Progenitor cell of endocrine pancreas (in vitro differentiated cells): Measurements from ENCODE around the gene IFT80. TPM values are rescaled to one million over a fixed set of nuclear protein-coding genes. Genes with fewer than 3 reads are reported as not detected.
"Not testable (repeated sequence)": the region's sequence is repeated elsewhere in the genome, so short reads cannot be mapped to it uniquely, and the experiment has no call there.

Source experiments
- DNase-seq: peaks from one replicate; pipeline ENCODE4 v3.0.0; 2021; ENCODE audit warnings: low spot score; ENCODE audit not compliant: unreplicated experiment
- H3K27ac Mint-ChIP-seq: 2 replicates; pipeline ENCODE4 v1.8.0; 2021; ENCODE audit warnings: mild to moderate bottlenecking, moderate library complexity, mixed read lengths
- H3K27me3 Mint-ChIP-seq: 2 replicates; pipeline ENCODE4 v1.8.0; 2021; ENCODE audit warnings: mixed read lengths
- H3K36me3 Mint-ChIP-seq: 2 replicates; pipeline ENCODE4 v1.8.0; 2022; ENCODE audit warnings: mixed read lengths; ENCODE audit not compliant: insufficient read depth
- H3K4me1 Mint-ChIP-seq: 2 replicates; pipeline ENCODE4 v1.8.0; 2021; ENCODE audit warnings: low read depth, mixed read lengths
- H3K4me3 Mint-ChIP-seq: 2 replicates; pipeline ENCODE4 v1.8.0; 2021; ENCODE audit warnings: low read depth, mild to moderate bottlenecking, moderate library complexity, mixed read lengths
- H3K9me3 Mint-ChIP-seq: 2 replicates; pipeline ENCODE4 v1.8.0; 2021; ENCODE audit warnings: low read depth, mixed read lengths
- total RNA-seq: library from RNA; stranded (reverse); gene quantifications from 2 replicates; pipeline ENCODE4 v1.2.1, GENCODE V29; 2021
- TF ChIP-seq, protein P1 (sequence below): fragments of 200-600 bp; sonication (generic); IDR thresholded peaks from one replicate; pipeline ENCODE4 v1.5.0; 2021; ENCODE audit warnings: antibody characterized with exemption, mild to moderate bottlenecking; ENCODE audit not compliant: unreplicated experiment

Gene IFT80
- total RNA-seq, 1 donor from 2014 or later, result 48.1 TPM

- Mint-ChIP-seq H3K9me3 (peaks cover 21% of the 10 kb centered on the region), H3K4me3 (no peak overlapping the region), H3K27me3 (no peaks in the 10 kb centered on the region), H3K27ac (no peak overlapping the region), H3K36me3 (no peaks in the 10 kb centered on the region), H3K4me1 (peaks cover 3% of the 10 kb centered on the region)
- TF ChIP-seq, protein P1, sequence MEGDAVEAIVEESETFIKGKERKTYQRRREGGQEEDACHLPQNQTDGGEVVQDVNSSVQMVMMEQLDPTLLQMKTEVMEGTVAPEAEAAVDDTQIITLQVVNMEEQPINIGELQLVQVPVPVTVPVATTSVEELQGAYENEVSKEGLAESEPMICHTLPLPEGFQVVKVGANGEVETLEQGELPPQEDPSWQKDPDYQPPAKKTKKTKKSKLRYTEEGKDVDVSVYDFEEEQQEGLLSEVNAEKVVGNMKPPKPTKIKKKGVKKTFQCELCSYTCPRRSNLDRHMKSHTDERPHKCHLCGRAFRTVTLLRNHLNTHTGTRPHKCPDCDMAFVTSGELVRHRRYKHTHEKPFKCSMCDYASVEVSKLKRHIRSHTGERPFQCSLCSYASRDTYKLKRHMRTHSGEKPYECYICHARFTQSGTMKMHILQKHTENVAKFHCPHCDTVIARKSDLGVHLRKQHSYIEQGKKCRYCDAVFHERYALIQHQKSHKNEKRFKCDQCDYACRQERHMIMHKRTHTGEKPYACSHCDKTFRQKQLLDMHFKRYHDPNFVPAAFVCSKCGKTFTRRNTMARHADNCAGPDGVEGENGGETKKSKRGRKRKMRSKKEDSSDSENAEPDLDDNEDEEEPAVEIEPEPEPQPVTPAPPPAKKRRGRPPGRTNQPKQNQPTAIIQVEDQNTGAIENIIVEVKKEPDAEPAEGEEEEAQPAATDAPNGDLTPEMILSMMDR, result no peak
- no peak for DNase-seq
Observed at GRCh38 chr3:160247766-160248165, 151.3 kb downstream of the IFT80 start.

GRCh38 chr3:160245261-160245800 lies 153.7 kb downstream of the IFT80 start:
- TF ChIP-seq, protein P1, result no peak
- Mint-ChIP-seq H3K27me3 (no peaks in the 10 kb centered on the region), H3K4me3 (no peak overlapping the region), H3K9me3 (peaks cover 27% of the 10 kb centered on the region), H3K27ac (no peak overlapping the region), H3K4me1 (no peaks in the 10 kb centered on the region), H3K36me3 (no peaks in the 10 kb centered on the region)
- DNase-seq, result no peak

DNA sequence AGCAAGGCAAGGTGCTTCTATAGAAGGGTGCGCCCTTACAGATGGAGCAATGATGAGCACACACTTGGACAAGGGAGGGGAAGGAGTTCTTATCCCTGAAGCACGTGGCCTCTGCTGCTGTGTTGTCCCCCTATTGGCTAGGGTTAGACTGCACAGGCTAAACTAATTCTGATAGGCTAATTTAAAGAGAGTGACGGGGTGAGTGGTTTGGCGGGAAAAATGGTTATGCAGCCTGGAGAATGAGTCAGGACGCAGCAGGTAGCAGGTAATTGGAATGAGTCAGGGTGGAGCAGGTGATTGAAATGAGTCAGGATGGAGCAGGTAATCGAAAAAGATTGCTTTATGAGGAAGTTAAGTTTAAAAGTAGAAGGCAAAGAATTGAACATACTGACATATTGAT lies 158.3 kb downstream of the IFT80 start:
- H3K9me3 Mint-ChIP-seq, result peaks cover 27% of the 10 kb centered on the region
- H3K27ac Mint-ChIP-seq, H3K36me3 Mint-ChIP-seq, H3K4me1 Mint-ChIP-seq, H3K27me3 Mint-ChIP-seq, DNase-seq, H3K4me3 Mint-ChIP-seq: not testable (repeated sequence)

- TF ChIP-seq, protein P1, result no peak
- Mint-ChIP-seq H3K27ac (no peak overlapping the region), H3K27me3 (peaks cover 30% of the 10 kb centered on the region), H3K4me3 (no peak overlapping the region), H3K9me3 (no peaks in the 10 kb centered on the region), H3K36me3 (no peaks in the 10 kb centered on the region), H3K4me1 (no peaks in the 10 kb centered on the region)
- DNase-seq, result no peak
Observed at GRCh38 chr3:160232014-160232413, 167.0 kb downstream of the IFT80 start.

DNA sequence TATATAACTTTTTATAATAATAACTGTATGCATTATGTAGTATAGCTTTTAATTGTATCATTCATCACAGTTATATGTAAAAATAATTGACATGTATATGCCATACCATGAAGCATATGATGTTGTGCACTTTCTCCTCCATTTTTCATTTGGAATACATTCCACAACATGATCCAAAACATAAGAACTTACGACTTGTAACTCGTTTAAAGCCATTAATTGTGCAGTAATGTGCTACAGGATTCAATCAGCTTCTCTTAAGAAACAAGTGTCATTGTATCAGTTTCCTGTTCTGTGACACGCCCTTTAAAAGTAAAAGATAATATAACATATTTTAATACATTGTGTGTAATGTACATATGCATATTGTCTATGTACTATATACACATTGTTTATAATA lies 171.6 kb downstream of the IFT80 start:
- Mint-ChIP-seq H3K9me3 (no peaks in the 10 kb centered on the region), H3K27ac (no peak overlapping the region), H3K4me1 (peaks cover 7% of the 10 kb centered on the region), H3K27me3 (peaks cover 58% of the 10 kb centered on the region), H3K4me3 (no peak overlapping the region), H3K36me3 (no peaks in the 10 kb centered on the region)
- DNase-seq, result no peak
- TF ChIP-seq, protein P1, result no peak
